Breast epithelium (tissue), 3 donors: ENCODE measurements around the gene RUBCNL.

Experiments
- CTCF ChIP-seq, 3 donors: fragments of 450-650 bp; IDR thresholded peaks; one replicate each; pipeline ENCODE4 v1.5.1; 2016 to 2017; ENCODE audit warnings: antibody characterized with exemption in 3 of 3, mild to moderate bottlenecking in 3 of 3, moderate library complexity in 3 of 3
- POLR2A ChIP-seq: fragments of 450-650 bp; IDR thresholded peaks from one replicate; pipeline ENCODE4 v1.6.1; 2016; ENCODE audit warnings: antibody characterized with exemption, mild to moderate bottlenecking, moderate library complexity
- POLR2AphosphoS5 ChIP-seq, 3 donors: sonication (generic); formaldehyde crosslinking; IDR thresholded peaks; one replicate each; pipeline ENCODE4 v1.6.1; 2017; ENCODE audit warnings: antibody characterized with exemption in 3 of 3

- TF ChIP-seq CTCF (IDR thresholded peaks at IDR 0.05) (no peak), POLR2A (no peak), POLR2AphosphoS5 (IDR thresholded peaks at IDR 0.05) (no peak)
Observed at GRCh38 chr13:46369506-46370277, 17.4 kb downstream of the RUBCNL start.
